ENCODE results near the gene MOSPD3. TPM values are rescaled to one million over a fixed set of nuclear protein-coding genes. Genes with fewer than 3 reads are reported as not detected.

The MOSPD3 gene
- total RNA-seq, 2 donors from 2014 or later, result 20.1 to 36.1 TPM

DNA sequence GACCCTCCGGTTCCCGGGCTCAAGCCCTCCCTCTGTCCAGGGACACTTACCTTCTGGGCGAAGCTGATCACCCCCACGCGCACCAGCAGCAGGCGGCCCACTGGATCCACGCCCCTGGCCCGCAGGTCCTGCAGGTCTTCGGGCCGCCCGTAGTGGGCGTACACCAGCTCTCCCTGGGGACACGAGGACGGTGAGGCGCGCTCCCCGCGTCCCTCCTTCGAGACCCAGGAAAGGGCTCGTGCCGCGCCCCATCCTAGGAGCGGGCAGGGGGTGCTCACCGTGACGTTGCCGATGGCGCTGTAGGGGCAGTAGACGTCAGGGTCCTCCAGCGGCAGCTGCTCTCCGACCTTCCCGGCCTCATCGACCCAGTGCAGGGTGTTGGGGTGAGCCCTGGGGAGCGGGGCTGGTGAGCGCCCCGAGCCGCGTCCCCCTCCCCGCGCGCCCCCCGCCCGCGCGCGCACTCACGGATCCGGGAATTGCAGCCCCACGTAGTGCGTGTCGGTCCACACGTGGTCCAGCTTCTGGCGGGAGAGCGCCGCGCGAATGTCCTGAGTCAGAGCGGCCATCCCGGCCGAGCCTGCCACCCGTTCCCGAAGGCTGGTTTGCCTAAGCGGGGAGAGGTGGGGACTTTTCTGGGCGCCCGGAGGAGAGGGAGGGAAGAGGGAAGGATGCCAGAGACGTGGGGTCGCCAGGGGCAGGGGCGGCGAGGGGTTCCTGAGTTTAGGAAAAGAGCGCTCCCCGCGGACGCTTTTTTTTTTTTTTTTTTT is 20.8 kb downstream of the MOSPD3 start:
- WGBS, result 2% methylated on average over 63 of the region's 72 CpGs
- intact Hi-C loops (cut with DNase I), result no loop called here
- H3K27ac ChIP-seq, result no peak overlapping the region

DNA sequence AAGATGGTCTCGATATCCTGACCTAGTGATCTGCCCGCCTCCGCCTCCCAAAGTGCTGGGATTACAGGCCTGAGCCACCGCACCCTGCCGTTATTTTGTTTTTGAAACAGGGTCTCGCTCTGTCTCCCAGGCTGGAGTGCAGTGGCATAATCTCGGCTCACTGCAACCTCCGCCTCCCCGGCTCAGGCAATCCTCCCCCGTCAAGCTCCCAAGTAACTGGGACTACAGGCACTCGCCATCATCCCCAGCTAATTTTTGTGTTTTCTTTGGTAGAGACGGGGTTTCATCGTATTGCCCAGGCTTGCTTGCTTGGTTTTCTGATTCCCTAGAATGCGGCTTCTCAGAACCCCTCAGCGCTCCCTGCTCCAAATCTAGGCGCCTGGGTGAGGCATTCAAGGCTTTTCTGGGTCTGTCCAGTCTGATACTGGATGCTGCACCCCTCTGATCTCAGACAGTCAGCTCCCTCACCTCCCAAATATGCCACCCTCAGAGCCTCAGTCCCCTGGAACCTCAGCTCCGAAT is 27.7 kb downstream of the MOSPD3 start:
- Histone ChIP-seq H3K4me3 (no peak overlapping the region), H3K9me3 (no peaks in the 10 kb centered on the region), H3K27me3 (replicated peaks; ENCODE audit: insufficient read depth) (peaks cover 3% of the 10 kb centered on the region), H3K36me3 (no peaks in the 10 kb centered on the region), H3K4me1 (replicated peaks) (no peaks in the 10 kb centered on the region), H3K27ac (no peak overlapping the region)
- 86% methylated on average over 17 of the region's 17 CpGs for whole genome bisulfite sequencing
- DNase-seq (ENCODE audit: low spot score), result no peak
- intact Hi-C loops (cut with DNase I), result no loop called here
- TF ChIP-seq, protein P1, sequence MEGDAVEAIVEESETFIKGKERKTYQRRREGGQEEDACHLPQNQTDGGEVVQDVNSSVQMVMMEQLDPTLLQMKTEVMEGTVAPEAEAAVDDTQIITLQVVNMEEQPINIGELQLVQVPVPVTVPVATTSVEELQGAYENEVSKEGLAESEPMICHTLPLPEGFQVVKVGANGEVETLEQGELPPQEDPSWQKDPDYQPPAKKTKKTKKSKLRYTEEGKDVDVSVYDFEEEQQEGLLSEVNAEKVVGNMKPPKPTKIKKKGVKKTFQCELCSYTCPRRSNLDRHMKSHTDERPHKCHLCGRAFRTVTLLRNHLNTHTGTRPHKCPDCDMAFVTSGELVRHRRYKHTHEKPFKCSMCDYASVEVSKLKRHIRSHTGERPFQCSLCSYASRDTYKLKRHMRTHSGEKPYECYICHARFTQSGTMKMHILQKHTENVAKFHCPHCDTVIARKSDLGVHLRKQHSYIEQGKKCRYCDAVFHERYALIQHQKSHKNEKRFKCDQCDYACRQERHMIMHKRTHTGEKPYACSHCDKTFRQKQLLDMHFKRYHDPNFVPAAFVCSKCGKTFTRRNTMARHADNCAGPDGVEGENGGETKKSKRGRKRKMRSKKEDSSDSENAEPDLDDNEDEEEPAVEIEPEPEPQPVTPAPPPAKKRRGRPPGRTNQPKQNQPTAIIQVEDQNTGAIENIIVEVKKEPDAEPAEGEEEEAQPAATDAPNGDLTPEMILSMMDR (IDR thresholded peaks at IDR 0.05), result no peak
- TF ChIP-seq POLR2A (IDR thresholded peaks at IDR 0.05) (no peak), POLR2AphosphoS5 (IDR thresholded peaks at IDR 0.05) (no peak)

More for the DNA sequence above, 20.8 kb downstream of the MOSPD3 start:
- Histone ChIP-seq H3K4me3 (peak overlapping the region; percentile 22 to 32), H3K9me3 (no peaks in the 10 kb centered on the region), H3K4me1 (replicated peaks) (peaks cover 3% of the 10 kb centered on the region), H3K27me3 (replicated peaks; ENCODE audit: insufficient read depth) (no peaks in the 10 kb centered on the region), H3K36me3 (no peaks in the 10 kb centered on the region)
- TF ChIP-seq POLR2A (IDR thresholded peaks at IDR 0.05), result no peak
- TF ChIP-seq, protein P1 (IDR thresholded peaks at IDR 0.05), result peak in 2 of 4 experiments; percentile 28 to 52
- DNase-seq (ENCODE audit: low spot score), result no peak

DNA sequence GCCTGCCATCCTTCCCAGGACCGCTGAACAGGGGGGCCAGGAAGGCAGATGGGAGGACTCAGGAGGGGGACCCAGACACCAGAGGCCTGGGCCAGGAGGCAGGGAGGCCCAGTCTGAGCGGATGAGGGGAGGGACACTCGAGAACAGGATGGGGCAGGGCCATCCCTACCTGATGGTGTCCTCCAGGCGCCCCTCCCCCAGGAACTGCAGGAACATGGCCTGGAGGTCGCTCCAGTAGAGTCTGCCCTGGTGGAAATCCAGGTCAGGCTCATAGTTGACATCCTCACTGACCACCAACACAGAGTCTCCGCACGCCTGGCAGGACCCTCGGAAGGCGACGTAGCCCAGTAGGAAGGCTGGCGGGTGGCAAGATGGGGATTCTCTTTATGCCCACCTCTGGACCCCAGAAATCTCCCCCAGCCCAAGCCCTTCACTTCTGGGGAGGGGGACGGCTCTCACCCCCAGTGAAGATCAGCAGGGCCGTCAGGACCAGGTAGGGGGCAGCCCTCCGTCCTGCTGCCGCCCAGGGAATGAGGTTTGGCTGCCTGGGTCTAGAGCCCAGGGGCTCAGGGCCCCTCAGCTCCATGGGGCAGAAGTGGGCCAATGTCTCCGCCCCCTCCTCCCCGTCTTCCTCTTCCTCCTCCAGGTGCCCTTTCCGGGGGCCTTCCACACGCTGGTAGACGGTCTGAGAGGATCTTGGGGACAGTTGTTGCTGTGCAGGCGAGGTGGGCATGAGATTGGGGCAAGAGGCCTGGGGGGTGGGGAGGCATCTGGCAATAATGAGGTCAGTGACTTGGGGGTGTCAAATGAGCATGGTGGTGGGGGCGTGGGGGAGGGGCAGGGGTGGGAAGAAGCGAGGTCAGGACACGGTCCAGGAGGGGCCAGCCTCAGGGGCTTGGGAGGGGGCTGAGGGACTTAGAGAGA is 28.4 kb downstream of the MOSPD3 start:
- Histone ChIP-seq H3K36me3 (no peaks in the 10 kb centered on the region), H3K4me3 (no peak overlapping the region), H3K27me3 (replicated peaks; ENCODE audit: insufficient read depth) (peaks cover 3% of the 10 kb centered on the region), H3K4me1 (replicated peaks) (no peaks in the 10 kb centered on the region), H3K27ac (no peak overlapping the region), H3K9me3 (no peaks in the 10 kb centered on the region)
- WGBS, result 71% methylated on average over 23 of the region's 24 CpGs
- TF ChIP-seq POLR2A (IDR thresholded peaks at IDR 0.05) (no peak), POLR2AphosphoS5 (IDR thresholded peaks at IDR 0.05) (no peak)
- TF ChIP-seq, protein P1 (IDR thresholded peaks at IDR 0.05), result no peak
- no peak for DNase-seq (ENCODE audit: low spot score)
- intact Hi-C loops (cut with DNase I), result no loop called here

DNA sequence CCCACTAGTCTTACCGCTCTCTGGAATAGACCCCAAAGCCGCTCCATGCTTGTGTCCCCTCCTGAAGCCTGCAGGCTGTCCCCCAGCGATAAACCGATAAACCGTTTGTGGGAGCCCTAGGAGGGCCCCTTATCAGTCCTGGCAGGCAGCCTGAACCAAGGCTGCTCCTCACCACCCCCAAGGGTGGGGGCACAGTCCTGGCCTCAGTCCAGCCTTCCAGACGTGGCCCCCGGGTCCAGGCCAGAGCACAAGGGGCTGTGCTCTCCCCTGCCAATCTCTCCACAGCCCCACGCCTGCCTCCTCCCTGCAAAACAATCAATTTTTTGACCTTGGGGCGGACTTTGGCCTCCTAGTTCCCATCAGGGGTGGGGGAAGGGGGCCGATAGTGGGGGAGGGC is 29.1 kb downstream of the MOSPD3 start, which contains the start of gene TFR2:
TFR2 (minus strand) TSS at position 90 of the 397 bp plus-strand sequence; CDS start at position 47, 43 bp downstream.
- Histone ChIP-seq H3K4me1 (replicated peaks) (no peaks in the 10 kb centered on the region), H3K27me3 (replicated peaks; ENCODE audit: insufficient read depth) (peaks cover 3% of the 10 kb centered on the region), H3K9me3 (no peaks in the 10 kb centered on the region), H3K27ac (no peak within 1 kb of the TSS), H3K36me3 (no peaks in the 10 kb centered on the region), H3K4me3 (no peak within 1 kb of the TSS)
- intact Hi-C loops (cut with DNase I), result no loop called here
- TF ChIP-seq, protein P1 (IDR thresholded peaks at IDR 0.05), result no peak
- TF ChIP-seq POLR2AphosphoS5 (IDR thresholded peaks at IDR 0.05), result no peak
- no peak for TF ChIP-seq POLR2A (IDR thresholded peaks at IDR 0.05)
- WGBS, result 50% methylated on average over 10 of the region's 10 CpGs
- no peak for DNase-seq (ENCODE audit: low spot score)

Measured in prostate gland (tissue), 2 donors.